Erythroblast (primary cell): ENCODE results near the gene ST7.

Source experiments
- GATA1 ChIP-seq: IDR thresholded peaks from 2 replicates; pipeline ENCODE4 v1.6.1; 2011; ENCODE audit warnings: low read depth, mild to moderate bottlenecking, control low read depth, low read length, moderate library complexity
- POLR2A ChIP-seq: IDR thresholded peaks from 2 replicates; pipeline ENCODE4 v1.6.1; 2011; ENCODE audit warnings: mild to moderate bottlenecking, low read length

DNA sequence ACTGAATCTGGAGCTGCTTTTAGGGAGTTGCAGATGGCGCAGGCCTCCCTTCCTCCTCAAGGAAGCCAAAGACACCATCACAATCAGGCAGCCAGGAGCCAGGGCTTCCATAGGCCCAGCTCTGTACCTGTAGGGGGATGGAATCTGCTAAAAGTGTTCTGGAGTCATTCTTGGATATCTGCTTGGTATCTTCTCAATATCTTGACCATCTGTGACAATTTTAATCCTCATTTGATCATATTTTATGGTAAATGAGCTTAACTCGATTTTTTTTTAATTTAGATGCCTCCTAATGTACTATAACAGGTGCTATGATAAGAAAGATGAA is 3.1 kb downstream of the ST7 start:
- TF ChIP-seq POLR2A: no peak
- TF ChIP-seq GATA1: no peak
